GM19463 (cell line): ENCODE measurements around the gene USP49.
A peak's percentile ranks its signal among the peaks of the same experiment; 100 is the strongest.

Experiments used
- ATAC-seq: cut with Tn5 transposase; IDR thresholded peaks from one replicate; pipeline ENCODE4 v1.9.1; 2021; ENCODE audit warnings: mild to moderate bottlenecking, moderate library complexity; ENCODE audit not compliant: unreplicated experiment

The USP49 gene

GRCh38 chr6:41878246-41878645, 16.9 kb downstream of the USP49 start:
- ATAC-seq: no peak

GRCh38 chr6:41877051-41877680, 18.0 kb downstream of the USP49 start:
- no peak for ATAC-seq

- no peak for ATAC-seq
Measured at GRCh38 chr6:41874741-41875140, 20.4 kb downstream of the USP49 start.

- ATAC-seq: no peak
Measured at GRCh38 chr6:41872147-41872546, 23.0 kb downstream of the USP49 start.

- ATAC-seq: no peak
Measured at GRCh38 chr6:41871691-41872090, 23.5 kb downstream of the USP49 start.

- no peak for ATAC-seq
Measured at GRCh38 chr6:41859356-41859755, 35.8 kb downstream of the USP49 start.

GRCh38 chr6:41858703-41859102, 36.5 kb downstream of the USP49 start:
- no peak for ATAC-seq

GRCh38 chr6:41850861-41851260, 44.3 kb downstream of the USP49 start:
- ATAC-seq: no peak

- peak; percentile 44 for ATAC-seq
Measured at GRCh38 chr6:41846666-41847237, 48.4 kb downstream of the USP49 start.

- no peak for ATAC-seq
Measured at GRCh38 chr6:41843178-41843577, 52.0 kb downstream of the USP49 start.

GRCh38 chr6:41840326-41840725, 54.8 kb downstream of the USP49 start:
- no peak for ATAC-seq

- ATAC-seq: no peak
Measured at GRCh38 chr6:41836660-41837052, 58.5 kb downstream of the USP49 start.

- no peak for ATAC-seq
Measured at GRCh38 chr6:41836022-41836659, 59.0 kb downstream of the USP49 start.

- ATAC-seq: no peak
Measured at GRCh38 chr6:41832263-41832662, 62.9 kb downstream of the USP49 start.

- ATAC-seq: no peak
Measured at GRCh38 chr6:41826343-41827022, 68.7 kb downstream of the USP49 start.

- ATAC-seq: no peak
Measured at GRCh38 chr6:41824571-41825569, 70.3 kb downstream of the USP49 start.

- ATAC-seq: no peak
Measured at GRCh38 chr6:41823178-41823577, 72.0 kb downstream of the USP49 start.

- ATAC-seq: no peak
Measured at GRCh38 chr6:41822021-41822420, 73.2 kb downstream of the USP49 start.

- no peak for ATAC-seq
Measured at GRCh38 chr6:41821266-41821665, 73.9 kb downstream of the USP49 start.

GRCh38 chr6:41818271-41819054, 76.7 kb downstream of the USP49 start:
- ATAC-seq: no peak
